EH (cell line): ENCODE results near the gene SNCB.

Experiments
- DNase-seq: peaks from one replicate; pipeline ENCODE4 v3.0.0-alpha.2; 2015; ENCODE audit warnings: low read depth

The SNCB gene

DNA sequence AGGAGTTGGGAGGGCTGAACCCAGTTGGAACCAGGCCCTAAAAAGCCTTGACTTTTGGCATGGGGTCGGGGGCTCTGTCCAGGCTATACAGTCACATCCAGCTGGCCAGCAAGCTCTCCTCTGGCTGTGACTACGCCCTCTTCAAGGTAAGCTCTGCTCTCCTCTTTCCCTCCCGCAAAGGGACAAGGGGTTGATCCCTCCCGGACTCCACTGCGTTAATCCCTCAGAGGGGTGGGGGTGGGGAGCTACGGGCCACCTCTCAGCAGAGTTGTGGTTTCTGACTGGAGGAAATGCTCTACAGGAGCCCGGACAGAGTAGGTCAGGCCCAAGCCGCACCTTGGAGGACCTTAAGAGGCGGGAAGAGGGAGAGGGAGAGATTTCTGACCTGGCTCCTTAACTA, 14.0 kb upstream of the SNCB start:
- DNase-seq = no peak

DNA sequence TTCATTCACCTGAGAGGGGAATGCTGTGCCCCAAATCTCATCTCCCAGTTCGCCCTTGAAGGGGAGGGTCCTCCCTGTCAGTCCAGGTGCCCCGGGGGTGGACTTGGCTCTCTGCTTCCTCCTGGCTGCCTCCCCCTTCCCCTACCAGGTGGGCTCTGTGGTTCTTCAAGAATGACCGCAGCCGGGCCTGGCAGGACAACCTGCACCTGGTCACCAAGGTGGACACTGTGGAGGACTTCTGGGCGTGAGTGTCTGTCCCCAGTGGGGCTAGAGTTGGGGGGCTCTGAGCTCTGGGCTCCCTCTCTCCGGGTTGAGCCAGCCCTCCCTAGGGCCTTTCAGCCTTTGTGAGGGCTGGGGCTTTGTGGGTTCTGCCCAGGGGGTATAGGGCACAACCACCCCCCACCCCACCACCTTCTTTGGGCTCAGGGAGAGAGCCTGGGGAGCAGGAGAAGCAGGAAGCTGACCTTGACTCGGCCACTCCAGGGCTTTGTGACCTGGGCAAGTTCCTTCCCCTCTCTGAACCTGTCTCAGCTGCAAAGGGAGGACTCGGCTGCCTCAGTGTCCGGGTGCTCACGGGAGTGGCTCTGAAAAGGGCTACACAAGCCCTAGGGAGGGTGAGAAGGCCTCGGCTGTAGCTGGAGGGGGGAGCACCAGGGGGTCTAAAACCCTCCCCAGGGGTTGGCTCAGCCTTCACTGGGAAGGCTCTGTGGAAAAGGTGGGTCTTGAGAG, 13.3 kb upstream of the SNCB start:
- DNase-seq = no peak

DNA sequence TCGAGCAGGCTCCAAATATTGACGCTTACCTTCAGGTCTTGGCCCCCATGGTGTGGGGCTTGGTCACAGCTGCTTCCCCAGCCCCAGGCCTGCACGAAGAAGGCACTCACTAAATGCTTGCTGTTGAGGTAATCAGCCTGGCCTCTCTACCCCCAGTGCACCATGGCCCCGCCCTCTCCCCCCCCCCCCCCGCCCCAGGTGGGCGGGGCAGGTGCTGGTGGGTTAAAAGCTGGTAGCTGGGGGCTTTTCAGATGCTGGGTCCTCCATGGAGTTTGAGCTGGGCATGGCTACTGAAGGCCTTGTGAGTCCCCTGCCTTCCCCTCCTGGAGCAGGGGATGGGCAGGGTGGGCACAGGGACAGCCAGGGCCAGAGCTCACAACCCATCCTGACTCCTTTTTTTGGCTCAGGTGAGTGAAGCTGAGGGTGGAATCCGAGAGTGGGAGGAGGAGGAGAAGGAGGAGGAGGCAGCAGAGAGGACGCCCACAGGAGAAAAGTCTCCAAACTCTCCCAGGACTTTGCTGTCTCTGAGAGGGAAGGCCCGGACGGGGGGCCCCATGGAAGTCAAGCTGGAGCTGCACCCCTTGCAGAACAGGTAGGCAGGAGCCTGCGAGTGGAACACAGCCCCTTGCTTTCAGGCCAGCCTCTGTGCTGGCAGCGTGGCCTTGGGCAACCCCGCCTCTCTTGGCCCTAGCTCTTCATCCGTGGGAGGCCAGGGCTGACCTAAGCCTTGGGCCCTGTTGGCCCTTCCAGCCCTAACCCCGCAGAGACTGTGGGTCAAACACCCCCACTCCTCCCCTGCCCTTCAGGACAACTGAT, 12.5 kb upstream of the SNCB start:
- DNase-seq = no peak

DNA sequence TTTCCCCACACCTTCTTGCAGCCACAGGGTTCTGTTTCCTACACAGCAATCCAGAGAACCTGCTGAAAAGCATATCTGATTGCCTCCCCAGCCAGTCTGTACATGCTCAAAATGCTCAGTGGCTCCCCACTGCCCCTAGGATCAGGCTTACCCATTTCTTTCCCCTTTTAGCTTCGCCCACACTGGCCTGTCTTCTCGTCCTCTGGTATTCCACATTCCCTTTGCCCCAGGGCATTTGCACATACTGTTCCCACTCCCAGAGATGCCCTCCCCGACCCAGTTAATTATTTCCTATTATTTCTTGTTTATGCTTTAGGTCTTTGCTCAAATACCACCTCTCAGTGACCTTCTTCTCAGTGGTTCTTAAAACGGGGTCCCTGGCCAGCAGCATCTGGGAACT, 10.3 kb upstream of the SNCB start:
- DNase-seq = no peak

DNA sequence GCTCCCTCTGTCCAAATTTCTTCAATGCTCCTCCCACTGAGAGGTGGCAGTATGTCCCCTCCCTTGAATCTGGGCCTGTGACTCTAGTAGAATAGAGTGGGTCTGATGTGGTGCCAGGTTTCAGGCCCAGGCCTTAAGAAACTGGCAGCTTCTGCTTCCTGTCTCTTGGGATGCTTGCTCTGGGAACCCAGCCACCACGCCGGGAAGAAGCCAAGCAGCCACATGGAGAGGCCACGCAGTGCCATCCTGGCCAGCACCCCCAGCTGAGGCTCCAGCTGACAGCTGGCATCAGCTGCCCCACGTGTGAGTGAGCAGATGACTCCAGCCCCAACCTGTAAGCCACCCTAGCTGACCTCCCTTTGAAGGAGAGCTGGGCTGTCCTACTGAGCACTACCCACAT, 9.6 kb upstream of the SNCB start:
- DNase-seq = peak; percentile 9

DNA sequence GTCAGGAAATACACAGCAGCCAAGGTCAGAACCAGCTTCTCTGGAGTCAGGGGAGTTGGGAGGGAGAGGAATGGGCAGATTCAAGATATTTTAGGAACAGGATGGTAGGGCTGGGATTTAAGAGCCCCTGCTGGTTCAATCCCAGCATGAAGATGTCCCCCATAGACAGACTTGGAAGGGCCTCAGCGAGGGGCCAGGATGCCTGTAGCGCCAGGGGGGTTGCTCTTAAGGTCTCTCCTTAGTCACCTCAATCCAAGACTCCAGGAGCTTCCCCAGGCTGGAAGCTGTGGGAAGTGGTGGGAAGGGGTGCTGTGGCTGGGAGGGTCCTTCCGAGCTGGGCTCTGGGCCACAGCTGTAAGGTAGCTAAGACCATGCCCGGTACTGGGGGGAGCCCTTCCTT, 8.9 kb upstream of the SNCB start:
- DNase-seq = no peak

DNA sequence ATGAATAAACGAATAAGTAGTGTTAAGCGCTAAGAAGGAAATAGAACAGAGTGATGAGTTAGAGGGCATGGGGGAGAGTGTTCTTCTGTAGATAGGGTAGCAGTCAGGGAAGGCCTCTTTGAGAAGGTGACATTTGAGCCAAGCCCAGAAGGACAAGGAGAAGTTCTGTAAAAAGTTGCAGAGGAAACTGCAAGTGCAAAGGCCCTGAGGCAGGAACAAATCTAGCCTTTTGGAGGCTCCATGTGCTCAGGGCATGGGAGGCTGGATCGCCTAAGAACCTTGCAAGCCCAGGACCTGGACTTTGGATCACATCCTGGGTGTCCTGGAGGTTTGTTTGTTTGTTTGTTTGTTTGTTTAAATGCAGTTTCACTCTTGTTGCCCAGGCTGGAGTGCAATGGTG, 8.1 kb upstream of the SNCB start:
- no peak for DNase-seq

DNA sequence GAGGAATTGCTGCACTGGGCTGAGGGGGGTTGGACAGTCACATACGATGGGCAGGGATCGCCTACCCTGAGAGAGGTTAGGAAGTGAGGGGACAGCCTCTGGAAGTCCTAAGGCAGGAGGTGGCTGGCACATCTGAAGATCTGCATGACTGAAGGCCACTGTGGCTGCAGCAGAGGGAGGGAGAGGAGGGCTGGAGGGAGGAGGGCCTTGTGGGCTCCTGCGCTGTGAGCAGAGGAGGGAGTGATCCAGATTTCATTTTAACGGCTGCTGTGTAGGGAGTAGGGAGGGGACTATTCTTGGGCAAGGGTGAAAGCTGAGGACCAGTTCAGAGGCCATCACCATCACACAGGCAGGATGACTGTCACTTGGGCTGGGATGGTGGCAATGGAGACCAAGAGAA, 7.2 kb upstream of the SNCB start:
- no peak for DNase-seq

DNA sequence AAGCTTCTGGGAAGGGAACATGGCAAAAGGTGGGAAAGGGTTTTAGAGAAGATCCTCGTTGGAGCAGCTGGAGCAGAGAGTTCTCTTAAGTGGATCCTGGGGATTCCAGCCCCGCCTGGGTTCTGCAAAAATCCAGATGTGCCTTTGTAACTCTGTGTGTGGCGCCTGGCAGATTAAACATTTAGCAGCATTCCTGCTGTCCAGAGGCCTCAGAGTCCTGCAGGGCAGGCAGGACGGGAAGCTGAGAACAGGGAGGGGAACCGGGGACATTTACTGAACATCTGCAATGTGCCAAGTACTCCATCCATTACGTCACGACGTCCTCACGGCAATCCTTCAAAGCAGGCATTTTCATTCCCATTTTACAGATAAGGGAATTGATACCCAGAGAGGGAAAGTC, 6.1 kb upstream of the SNCB start:
- peak; percentile 29 for DNase-seq

DNA sequence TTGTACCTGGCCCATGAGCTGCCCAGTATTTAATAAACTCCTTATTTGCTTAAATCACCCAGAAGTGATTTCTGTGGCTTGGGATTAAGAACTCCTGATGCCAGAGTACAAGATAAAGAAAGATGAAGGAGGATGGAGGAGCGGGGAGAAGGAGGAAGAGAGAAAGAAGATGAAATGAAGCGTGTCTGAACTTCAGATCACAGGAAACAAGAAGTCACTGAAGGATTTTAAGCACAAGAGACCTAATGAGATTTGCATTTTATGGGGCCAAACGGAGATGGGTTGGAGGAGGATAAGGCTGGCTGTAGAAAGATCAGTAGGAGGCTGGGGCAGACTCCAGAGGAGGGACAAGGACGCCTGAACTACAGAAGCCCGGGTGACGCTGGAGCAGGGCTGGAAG, 3.3 kb upstream of the SNCB start:
- DNase-seq = no peak

DNA sequence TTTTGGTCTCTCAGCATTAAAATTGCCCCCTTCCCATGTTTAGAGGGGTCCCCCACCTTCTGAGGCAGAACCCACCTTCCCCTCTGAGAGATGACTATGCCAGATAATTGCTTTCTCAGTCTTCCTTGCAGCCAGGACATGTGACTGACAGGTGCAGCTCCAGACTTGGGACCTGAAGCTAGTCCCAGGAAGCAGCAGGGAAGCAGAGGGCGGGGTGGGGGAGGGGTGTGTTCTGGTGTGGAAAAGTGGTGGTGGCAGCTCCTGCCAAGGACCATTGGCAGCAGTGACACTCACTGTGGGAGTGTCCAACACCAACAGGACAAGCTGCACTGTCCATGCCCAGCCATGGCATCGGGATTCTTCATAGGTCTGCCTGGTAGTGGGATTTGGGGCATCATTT, 2.4 kb upstream of the SNCB start:
- no peak for DNase-seq

DNA sequence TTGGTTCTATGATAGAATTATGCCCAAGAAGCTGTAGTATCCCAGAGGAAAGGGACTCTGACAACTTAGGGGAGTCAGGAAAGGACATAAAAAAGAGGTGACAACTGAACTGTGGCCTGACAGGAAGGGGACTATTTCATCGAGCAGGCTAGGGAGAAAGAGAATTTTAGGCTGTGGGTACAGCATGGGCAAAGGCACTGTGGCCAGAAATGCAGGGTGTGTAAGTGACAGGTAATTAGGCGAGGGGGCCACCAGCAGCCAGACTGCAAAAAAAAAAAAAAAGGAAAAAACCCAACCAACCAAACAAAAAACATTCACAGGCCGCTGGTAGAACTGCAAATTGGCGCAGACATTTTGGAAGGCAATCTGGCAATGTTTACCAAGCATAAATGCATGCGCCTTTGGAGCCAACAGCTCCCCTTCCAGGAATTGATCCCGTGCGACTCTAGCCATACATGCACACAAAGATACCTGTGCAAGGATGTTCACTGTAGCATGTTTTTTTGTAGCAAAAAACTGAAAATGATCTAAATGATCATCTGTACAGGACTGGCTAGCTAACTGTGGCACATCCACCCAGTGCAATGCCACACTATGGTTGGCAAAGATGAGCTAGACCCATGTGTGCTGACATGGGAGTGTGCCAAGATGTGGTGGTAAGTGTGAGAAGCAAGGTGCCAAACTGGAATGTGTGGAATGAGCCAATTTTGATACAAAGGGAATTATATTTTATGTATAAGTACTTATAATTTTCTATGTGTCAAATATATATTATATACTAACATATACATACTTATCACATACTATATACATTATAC, 1.3 kb upstream of the SNCB start:
- no peak for DNase-seq

DNA sequence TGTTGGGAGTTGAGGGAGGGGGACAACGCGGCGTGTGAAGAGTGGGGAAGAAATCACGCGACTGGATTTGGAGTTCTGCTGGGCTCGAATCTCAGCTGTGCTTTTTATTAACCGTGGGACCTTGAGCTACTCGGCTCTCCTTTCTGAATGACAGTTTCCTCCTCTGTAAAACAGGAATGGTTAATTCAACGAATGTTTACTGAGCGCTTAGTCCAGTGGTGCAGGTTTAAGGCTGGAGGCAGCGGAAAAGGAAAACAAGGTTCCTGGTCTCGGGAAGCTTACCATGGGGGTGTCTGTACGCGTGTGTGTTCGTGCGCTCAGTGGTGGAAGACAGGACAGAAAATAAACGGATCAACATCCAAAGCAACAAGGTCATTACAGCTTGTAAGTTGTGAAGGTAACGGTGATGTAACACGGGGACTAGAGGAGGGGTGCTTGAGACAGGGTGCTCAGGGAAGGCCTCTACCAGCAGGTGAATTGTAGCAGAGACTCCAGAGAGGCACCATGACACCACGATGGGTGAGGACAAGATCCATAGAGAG, 418 bp upstream of the SNCB start:
- no peak for DNase-seq

DNA sequence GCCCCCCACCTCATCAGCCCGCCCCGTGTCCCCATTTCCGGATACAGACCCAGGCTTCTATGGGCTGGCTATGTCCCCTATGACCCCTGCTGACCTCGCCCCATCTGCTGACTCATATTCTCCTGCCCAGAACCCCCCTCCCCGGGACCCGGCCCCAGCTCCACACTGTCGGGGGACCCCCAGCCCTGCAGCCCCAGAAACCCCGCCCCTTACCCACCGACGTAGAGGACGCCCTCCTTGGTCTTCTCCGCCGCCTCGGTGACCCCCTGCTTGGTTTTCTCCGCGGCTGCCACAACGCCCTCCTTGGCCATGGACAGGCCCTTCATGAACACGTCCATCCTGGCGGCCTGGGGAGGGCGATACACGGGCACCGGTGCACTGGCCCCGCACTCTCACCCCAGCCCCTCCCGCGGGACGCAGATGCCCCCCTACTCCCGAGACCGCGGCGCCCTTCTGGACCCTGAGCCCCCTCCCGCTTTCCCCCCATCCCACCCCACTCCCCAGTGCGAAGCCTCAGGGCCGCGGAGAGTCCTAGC, 949 bp downstream of the SNCB start:
- DNase-seq = no peak

DNA sequence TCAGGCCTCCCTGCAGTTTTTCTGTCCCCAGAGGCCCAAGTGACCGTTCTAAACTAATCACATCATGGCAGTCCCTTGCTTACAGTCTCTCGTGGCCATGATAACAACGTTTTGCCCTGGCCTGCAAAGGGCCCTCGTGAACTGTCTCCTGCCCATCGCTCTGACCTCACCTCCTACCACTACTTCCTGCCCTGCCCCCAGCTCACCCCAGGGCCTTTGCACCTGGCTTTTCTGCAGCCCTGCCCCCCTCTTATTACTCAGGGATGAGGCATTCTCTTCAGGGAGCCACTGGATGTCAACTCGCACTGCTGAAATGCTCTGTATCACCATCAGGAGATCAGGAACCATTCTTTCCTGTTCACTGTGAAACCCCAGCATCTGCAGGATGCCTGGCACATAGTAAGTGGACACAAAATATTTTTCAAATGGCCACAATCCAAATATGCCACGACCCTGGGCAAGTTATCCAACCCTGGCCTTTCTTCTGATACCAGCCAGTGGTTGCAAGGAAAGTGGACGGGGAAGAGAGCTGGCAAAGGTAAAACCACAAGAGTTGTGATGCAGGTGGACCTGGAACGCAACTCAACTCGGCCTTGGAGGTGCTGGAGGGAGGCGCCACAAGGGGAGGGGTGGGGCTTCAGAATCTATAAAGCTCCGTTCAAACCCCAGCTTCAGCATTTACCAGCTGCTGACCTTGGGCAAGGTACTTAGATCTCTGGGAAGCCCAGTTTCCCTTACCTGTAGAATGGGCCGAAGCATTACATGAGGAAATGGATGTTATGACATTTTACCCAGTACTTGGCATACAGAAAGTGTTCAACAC, 1.7 kb downstream of the SNCB start:
- DNase-seq = no peak

DNA sequence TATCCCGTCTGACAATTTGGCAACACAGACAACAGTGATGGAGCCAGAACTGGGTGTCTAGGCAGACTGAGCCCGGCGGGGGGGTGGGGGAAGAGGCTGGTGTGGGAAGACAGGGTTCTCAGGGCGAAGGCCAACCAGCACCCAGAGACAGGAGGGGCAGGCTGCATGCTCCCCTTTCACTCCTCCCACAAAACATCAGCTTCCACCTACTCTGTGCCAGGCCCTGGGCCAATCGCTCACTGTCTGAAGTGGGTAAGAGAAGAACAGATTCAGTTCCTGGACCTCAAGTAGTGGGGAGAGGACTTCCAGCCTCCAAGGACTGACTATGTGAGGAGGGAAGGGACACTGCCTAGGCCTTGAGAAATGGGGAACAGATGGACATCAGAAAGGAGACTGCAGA, 2.8 kb downstream of the SNCB start:
- no peak for DNase-seq

DNA sequence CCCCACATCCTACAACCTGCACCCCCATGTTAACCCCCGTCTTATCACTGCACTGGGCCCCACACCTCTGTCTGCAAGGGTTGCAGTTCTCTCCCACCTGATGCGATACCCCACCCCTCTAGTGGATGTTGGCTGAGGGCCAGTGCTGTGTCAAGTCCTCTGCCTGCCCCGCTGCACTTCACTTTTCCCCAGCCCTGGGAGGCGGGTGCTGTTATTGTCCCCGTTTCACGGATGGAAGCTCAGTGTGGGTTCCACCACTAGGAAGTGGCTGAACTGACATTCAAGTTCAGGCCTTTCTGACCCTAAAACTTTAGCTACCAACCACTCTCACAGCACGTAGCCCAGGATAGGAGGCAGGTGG, 3.5 kb downstream of the SNCB start:
- no peak for DNase-seq

DNA sequence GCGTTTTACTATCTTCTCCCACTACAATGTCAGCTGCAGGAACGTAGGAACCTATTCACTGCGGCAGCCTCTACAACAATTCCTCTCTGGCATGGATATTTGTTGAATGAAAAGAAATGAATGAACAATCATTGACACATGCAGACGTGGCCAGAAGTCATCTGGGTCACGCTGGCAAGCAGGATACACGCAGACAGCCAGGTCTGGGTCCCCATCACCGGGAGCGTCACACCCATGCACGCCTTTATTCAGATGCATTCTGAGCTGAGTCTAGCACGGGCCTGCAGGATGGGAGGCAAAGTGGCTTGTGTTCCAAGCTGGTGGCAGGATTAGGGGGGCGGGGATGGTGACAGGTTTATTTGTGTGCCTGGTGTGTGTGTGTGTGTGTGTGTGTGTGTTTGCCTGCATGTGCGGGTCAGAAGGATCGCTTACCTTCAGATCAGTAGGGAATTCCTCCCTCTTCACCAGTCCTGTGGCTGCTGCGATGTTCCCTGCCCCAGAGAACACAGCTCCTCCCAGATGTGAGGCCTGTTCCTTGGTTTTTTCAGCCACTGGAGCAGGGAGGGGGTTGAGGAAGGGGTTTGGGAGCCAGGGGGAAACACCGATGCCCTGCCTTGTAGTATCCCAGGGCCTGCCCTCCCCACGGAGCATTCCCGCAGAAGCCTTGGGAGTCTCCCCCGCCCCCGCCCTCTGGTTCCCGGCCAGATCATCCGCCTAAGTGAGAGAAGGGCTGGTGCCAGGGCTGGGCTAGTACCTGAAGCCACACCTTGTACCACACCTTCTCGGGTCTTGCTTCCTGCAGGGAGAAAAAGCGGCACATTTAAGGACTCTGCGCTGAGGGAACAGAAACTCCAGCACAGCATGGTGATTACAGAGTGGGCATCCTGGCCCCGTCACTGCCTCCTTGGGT, 4.1 kb downstream of the SNCB start:
- no peak for DNase-seq

DNA sequence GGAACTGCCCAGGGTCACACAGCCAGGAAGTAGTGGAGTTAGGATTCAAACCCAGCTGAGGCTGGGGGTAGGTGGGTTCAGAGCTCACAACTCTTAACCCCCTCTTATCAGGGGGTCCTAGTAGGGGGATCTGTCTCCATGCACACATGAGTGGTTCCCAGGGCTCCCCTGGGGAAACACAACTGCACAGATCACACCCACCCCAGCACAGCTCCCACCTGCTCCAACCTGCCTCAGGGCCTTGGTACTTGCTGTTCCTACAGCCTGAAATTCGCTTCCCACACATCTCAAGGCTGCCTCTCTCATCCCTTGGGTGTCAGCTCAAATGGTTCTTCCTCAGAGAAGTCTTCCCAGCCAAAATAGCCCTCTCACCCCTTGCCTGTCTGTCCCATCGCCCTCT, 4.8 kb downstream of the SNCB start:
- DNase-seq = no peak

DNA sequence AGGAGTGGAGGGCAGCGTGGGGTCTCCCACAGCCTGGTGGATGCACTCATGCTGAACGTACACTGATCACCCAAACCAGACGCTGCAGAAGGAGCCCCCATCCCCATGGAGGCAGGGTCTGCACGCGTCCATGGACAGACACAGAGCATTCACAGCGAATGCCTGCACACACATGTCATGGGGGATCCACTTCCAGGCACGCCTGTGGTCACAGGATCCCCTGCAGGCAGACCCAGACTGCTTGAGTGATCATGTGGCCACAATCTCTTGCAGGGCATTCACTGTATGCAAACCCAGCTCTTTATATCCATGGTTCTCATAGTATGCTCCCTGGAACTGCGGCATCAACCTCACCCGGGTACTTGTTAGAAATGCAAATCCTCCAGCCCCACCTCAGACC, 5.4 kb downstream of the SNCB start:
- no peak for DNase-seq

DNA sequence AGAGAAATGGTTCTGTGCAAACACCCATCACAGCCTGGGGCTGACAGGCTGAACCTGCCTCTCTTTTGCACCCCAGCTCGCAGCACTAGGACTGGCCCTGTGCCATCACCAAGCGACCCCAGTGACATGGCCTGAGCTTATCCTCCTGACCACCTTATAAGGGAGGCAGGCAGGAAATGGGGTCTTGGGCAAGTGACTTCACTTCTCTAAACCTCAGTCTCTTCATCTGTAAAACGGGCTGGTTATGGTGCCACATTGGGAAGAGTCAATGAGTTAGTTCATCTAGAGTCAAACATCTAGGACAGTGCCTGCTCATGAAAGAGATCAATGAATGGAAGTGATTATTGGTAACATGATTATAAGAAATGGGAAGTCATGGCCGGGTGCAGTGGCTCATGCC, 6.2 kb downstream of the SNCB start:
- DNase-seq = no peak
